ENCODE data around the gene PTPRH.

DNA sequence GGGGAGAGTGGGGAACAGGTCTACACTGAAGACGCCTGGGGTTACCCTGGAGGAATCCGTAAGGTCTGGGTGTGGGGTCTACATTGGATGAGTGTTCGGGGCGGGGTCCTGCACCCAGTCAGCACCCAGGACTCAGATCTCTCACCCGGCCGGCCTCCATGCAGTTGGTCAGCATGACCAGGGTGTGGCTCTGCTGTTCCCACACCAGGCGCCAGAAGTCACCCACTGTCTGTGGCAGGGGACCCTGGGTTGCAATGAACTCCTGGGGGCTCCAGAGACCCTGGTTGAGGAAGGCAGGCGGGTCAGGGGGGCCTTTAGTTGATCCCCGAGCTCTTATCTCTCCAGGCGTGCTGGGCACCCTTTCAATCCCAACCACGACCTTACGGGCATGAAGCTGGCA is 23.2 kb downstream of the PTPRH start:
- TF ChIP-seq POLR2A (IDR thresholded peaks at IDR 0.05), result no peak
- TF ChIP-seq CTCF (IDR thresholded peaks at IDR 0.05), result no peak

Measured in lower leg skin (tissue), 3 donors.